C4-2B (cell line): ENCODE results near the gene KLF16.

Experiments
- H3K27ac ChIP-seq: fragments of 450-650 bp; 2 replicates; pipeline ENCODE4 v1.5.1; 2017
- ZFX ChIP-seq: fragments of 450-650 bp; IDR thresholded peaks from 2 replicates; pipeline ENCODE4 v1.6.1; 2017
- TF ChIP-seq, protein P1 (sequence below): fragments of 450-650 bp; conservative IDR thresholded peaks from 2 replicates; pipeline ENCODE4 v1.5.1; 2017; ENCODE audit warnings: mild to moderate bottlenecking

The KLF16 gene

DNA sequence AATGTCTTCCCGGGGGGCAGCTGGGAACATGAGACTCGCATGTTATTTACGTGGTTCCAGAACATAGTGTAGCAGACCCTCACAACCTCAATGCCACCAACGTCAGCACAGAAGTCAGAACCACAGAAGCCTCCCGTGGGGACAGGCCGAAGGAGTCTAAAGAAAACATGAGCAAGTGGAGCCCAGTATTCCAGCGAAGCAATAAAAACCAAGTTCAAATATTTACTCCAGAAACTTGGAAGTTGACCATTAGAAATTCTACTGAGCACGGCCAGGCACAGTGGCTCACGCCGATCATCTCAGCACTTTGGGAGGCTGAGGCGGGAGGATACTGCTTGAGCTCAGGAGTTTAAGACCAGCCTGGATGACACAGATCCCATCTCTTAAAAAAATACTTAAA, 33.4 kb downstream of the KLF16 start:
- H3K27ac ChIP-seq: peak overlapping the region; percentile 65
- TF ChIP-seq ZFX: no peak
- TF ChIP-seq, protein P1, sequence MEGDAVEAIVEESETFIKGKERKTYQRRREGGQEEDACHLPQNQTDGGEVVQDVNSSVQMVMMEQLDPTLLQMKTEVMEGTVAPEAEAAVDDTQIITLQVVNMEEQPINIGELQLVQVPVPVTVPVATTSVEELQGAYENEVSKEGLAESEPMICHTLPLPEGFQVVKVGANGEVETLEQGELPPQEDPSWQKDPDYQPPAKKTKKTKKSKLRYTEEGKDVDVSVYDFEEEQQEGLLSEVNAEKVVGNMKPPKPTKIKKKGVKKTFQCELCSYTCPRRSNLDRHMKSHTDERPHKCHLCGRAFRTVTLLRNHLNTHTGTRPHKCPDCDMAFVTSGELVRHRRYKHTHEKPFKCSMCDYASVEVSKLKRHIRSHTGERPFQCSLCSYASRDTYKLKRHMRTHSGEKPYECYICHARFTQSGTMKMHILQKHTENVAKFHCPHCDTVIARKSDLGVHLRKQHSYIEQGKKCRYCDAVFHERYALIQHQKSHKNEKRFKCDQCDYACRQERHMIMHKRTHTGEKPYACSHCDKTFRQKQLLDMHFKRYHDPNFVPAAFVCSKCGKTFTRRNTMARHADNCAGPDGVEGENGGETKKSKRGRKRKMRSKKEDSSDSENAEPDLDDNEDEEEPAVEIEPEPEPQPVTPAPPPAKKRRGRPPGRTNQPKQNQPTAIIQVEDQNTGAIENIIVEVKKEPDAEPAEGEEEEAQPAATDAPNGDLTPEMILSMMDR: no peak

DNA sequence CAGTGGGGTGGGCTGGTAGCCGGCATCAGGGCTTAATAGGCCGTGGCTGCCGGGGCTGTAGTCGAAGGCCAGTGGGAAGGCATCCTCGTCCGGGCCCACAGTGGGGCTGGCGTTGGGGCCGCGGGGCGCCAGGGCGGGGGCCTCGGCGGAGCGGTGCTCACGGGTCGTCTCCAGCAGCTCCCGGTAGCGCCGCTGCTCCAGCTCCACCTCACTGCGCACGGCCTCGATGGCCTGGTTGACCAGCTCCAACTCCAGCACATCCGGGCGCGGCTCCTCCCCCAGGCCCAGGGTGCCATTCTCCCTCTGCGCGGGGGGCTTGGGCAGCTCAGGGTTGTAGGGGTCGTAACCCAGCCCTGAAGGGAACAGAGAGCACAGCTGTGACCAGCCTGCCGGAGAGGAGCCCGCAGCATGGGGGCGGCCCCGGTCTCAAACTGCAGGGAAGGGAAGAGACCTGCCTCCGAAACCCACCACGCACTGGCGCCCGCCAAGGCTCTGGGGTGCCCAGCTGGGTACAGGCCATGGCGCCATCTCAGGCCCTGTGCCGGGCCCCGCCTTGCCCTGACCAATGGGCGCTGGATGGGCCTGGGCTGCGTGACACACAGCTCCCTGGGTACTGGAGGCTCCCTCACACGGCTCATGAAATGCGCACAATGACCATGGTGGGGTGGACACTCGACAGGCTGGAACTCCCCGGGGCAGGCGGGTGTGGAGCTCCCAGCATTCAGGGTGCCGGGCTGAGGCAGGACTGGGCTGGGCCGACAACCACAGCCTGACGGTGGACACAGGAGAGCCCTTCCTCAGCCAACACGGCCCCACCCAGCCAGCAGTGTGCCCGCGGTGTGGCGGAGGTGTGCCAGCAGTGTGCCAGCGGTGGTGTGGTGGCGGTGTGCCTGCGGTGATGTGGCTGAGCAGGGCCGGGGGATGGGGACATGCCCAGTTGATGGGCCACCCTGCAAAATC, 34.8 kb downstream of the KLF16 start:
- TF ChIP-seq ZFX: no peak
- TF ChIP-seq, protein P1: no peak
- peak overlapping the region; percentile 65; the same call in 1 of the 2 replicates for H3K27ac ChIP-seq

DNA sequence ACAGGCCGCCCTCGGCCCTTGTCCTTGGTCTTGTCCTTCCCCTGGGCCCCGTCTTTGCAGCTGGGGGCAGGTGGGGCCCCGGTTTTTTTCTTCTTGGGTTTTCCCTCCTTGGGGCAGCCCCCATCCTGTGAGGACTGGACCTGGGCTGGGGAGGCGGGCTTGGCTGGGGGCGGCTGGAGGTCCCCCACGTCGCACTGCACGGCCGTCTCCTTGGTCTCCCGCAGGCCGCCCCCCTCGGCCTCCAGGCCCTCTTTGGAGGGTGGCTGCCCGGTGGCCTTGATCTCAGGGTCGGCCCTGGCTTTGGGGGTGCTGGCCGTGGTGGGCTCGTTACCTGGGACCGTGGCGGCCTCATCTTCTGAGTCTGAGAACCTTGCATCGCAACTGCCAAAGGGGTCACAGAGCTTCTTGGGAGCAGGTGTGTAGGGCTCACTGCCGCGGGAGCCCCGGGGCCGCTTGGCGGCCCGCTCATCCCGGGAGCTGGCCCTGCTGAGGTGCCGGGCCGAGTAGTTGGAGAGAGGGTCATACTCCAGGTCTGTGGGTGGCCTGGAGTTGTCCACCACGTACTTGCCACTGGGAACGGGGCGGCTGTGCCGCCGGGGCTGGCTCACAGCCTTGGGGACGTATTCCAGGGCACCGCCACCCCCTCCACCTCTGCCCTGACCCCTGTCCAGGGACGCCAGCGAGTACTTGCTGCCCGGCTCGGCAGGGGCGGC, 35.7 kb downstream of the KLF16 start:
- no peak overlapping the region for H3K27ac ChIP-seq
- TF ChIP-seq, protein P1: no peak
- TF ChIP-seq ZFX: no peak

DNA sequence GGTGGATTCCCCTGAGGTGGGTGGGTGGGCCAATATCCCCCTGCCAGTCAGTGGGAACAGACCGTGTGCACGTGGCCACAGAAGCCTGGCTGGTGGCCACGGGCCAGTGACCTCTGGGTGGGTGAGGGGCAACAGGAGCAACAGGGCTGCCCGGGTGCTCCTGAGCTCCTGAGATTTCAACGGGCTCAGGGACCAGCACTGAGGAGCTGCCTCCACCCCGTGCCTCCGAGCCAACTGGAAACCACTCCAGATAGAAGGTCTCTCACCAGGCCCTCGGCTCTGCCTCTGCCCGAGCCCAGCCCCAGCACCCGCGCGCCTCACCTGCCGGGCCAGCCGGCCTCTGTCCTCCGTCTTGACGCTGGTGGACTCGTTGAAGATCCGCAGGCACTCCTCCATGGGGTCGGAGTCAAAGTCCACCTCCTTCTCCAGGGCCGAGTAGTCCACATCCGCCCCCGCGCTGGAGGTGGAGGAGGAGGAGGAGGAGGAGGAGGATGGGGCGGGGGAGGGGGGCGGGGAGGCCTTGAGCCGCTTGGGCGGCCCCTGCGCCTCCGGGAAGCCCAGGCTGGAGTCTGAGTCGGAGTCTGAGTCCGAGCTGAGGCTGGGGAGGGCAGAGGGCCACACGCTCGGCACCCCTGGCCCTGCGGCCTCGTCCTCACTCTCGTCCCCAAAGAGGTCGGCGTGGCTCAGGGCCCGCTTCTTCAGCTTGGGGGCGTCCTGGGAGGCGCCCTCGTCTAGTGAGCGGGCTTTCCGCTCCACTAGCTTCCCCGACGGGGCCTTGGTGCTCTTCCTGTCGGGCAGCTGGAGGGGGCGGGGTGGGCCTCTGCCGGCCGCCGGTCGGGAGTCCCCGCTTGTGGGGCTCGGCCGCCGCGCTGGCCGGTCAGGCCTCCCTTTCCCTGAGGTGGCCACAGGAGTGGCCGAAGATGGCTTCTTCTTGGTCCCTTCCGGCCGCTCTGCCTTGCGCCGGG, 36.5 kb downstream of the KLF16 start:
- H3K27ac ChIP-seq: peak overlapping the region; percentile 32
- no peak for TF ChIP-seq ZFX
- TF ChIP-seq, protein P1: no peak

DNA sequence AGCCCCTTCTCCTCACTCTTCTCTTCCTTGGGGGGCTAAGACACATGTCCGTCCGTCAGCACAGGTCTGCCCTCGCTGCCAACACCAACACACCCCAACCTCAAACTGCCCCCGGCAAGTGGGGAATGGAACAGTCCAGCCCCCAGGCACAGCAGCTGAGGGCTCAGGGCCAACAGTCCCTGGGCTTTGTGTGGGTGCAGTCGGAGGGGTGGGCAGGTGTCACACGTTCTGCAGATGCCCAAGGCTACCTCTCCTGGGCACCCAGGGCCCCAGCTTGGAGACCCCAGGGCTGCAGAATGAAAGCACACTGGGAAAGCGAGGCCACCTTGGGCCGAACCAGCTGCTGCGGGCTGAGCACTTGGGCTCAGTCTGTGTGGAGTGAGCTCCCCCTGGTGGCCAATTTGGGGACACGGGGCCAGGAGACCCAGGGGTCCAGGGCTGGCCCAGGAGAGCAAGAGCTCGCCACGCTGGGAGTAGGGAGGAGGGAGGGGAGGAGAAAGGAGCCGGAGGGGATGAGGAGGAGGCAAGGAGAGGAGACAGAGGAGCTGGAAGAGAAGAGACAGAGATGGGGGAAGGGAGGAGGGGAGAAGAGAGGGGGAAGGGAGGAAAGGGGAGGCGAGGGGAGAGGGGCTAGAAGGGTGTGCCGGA, 37.3 kb downstream of the KLF16 start:
- H3K27ac ChIP-seq: peak overlapping the region; percentile 32
- no peak for TF ChIP-seq ZFX
- TF ChIP-seq, protein P1: peak; percentile 98

DNA sequence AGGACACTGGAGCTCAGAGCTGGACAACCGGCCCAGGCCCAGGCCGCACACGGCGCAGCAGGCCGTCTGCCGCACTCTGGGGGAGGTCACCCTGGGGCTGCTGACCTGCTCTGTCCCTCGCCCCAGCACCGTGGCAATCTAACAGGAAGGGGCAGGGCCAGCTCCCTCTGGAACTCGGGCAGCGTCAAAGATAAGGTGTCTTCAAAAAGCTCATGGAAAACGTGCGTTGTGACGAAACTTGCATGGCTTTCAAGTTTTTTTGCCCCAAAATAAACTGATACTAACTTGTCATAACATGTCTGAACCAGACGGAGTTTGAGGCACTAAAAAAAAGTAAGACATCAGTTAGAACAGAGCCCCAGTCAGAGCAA, 39.1 kb downstream of the KLF16 start:
- TF ChIP-seq ZFX: no peak
- TF ChIP-seq, protein P1: no peak
- H3K27ac ChIP-seq: no peak overlapping the region
